Activated CD8-positive, alpha-beta T cell treated with anti-CD3 and anti-CD28 coated beads, Interleukin-2, amount 10 ng/mL, durations not matched to agents 7 days and 5 days (primary cell): ENCODE measurements around the gene COL6A5. TPM values are rescaled to one million over a fixed set of nuclear protein-coding genes. Genes with fewer than 3 reads are reported as not detected.

Source experiments
- ATAC-seq: fragments of 150-1000 bp; cut with Tn5 transposase; one replicate; pipeline ENCODE4 v1.10.0; 2021; ENCODE audit warnings: moderate library complexity
- CTCF ChIA-PET: fragments of 350-600 bp; sonication (Branson Sonifier 250); formaldehyde crosslinking; loops from one replicate; lab custom pipeline; 2021; ENCODE audit warnings: antibody characterized with exemption; lab: Charles Lee
- POLR2A ChIA-PET: fragments of 350-600 bp; sonication (Branson Sonifier 250); formaldehyde crosslinking; loops from one replicate; lab custom pipeline; 2021; ENCODE audit warnings: antibody characterized with exemption; lab: Charles Lee
- DNase-seq: peaks from one replicate; pipeline ENCODE4 v3.0.0-alpha.2; 2020
- H3K27ac Mint-ChIP-seq: one replicate; pipeline ENCODE4 v1.8.0; 2021; ENCODE audit warnings: mild to moderate bottlenecking, mixed read lengths
- H3K27me3 Mint-ChIP-seq: one replicate; pipeline ENCODE4 v1.8.0; 2021; ENCODE audit warnings: low read depth, mixed read lengths
- H3K36me3 Mint-ChIP-seq: one replicate; pipeline ENCODE4 v1.8.0; 2021; ENCODE audit warnings: low read depth, mixed read lengths
- H3K4me1 Mint-ChIP-seq: one replicate; pipeline ENCODE4 v1.8.0; 2021; ENCODE audit warnings: low read depth, mixed read lengths
- H3K4me3 Mint-ChIP-seq: one replicate; pipeline ENCODE4 v1.8.0; 2021; ENCODE audit warnings: mild to moderate bottlenecking, mixed read lengths
- H3K9me3 Mint-ChIP-seq: one replicate; pipeline ENCODE4 v1.8.0; 2022; ENCODE audit warnings: mixed read lengths; ENCODE audit not compliant: insufficient read depth
- total RNA-seq, 2 experiments: library from RNA; stranded (reverse); gene quantifications; one replicate each; pipeline ENCODE4 v1.2.3, GENCODE V29; 2021

COL6A5 gene
- total RNA-seq, 2 experiments from 2014 or later, result not detected

GRCh38 chr3:130462089-130462488 is 116.6 kb downstream of the COL6A5 start:
- POLR2A ChIA-PET, result no interaction called here
- CTCF ChIA-PET, result no interaction called here
- Mint-ChIP-seq H3K4me3 (no peak overlapping the region), H3K36me3 (no peaks in the 10 kb centered on the region), H3K27me3 (peaks cover 9% of the 10 kb centered on the region), H3K9me3 (no peaks in the 10 kb centered on the region), H3K27ac (no peak overlapping the region), H3K4me1 (no peaks in the 10 kb centered on the region)
- ATAC-seq (no peak), DNase-seq (no peak)

DNA sequence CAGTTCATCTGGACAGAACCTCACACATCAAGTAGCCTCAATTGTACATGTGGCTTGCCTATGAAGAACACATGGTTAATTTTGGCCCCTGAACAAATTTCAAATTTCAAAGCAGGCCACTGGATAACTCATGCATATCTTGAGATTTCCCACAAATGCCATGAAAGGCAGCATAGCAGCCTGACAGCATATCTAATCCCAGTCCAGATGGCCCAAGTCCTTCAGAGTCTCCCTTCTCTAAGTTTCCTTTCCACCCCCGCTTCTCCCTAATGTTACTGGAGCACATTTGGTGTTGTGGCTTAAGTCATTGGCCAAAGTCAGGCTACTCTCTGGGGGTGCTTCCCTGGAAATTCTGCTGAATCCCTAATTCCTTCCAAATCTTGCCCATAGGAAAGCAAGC is 117.7 kb downstream of the COL6A5 start:
- no peak overlapping the region for H3K4me3 Mint-ChIP-seq
- H3K27ac Mint-ChIP-seq, result no peak overlapping the region
- POLR2A ChIA-PET, result no interaction called here
- ATAC-seq (no peak), DNase-seq (no peak)
- CTCF ChIA-PET, result no interaction called here
- no peaks in the 10 kb centered on the region for H3K4me1 Mint-ChIP-seq
- H3K27me3 Mint-ChIP-seq, result peaks cover 6% of the 10 kb centered on the region
- no peaks in the 10 kb centered on the region for H3K9me3 Mint-ChIP-seq
- H3K36me3 Mint-ChIP-seq, result no peaks in the 10 kb centered on the region

GRCh38 chr3:130465521-130465920 is 120.0 kb downstream of the COL6A5 start:
- Mint-ChIP-seq H3K9me3 (no peaks in the 10 kb centered on the region), H3K27me3 (peaks cover 9% of the 10 kb centered on the region), H3K4me1 (no peaks in the 10 kb centered on the region), H3K27ac (no peak overlapping the region), H3K36me3 (no peaks in the 10 kb centered on the region), H3K4me3 (no peak overlapping the region)
- DNase-seq, result no peak
- no peak for ATAC-seq
- POLR2A ChIA-PET, result no interaction called here
- CTCF ChIA-PET, result no interaction called here

GRCh38 chr3:130468311-130468710 is 122.8 kb downstream of the COL6A5 start:
- no peak for ATAC-seq
- Mint-ChIP-seq H3K27me3 (peaks cover 11% of the 10 kb centered on the region), H3K36me3 (no peaks in the 10 kb centered on the region), H3K27ac (no peak overlapping the region), H3K9me3 (no peaks in the 10 kb centered on the region), H3K4me1 (no peaks in the 10 kb centered on the region), H3K4me3 (no peak overlapping the region)
- ChIA-PET POLR2A (no interaction called here), CTCF (no interaction called here)
- no peak for DNase-seq

GRCh38 chr3:130470126-130470525 is 124.7 kb downstream of the COL6A5 start:
- ChIA-PET CTCF (no interaction called here), POLR2A (no interaction called here)
- Mint-ChIP-seq H3K9me3 (no peaks in the 10 kb centered on the region), H3K36me3 (no peaks in the 10 kb centered on the region), H3K4me3 (no peak overlapping the region), H3K27ac (no peak overlapping the region), H3K4me1 (no peaks in the 10 kb centered on the region), H3K27me3 (peaks cover 11% of the 10 kb centered on the region)
- ATAC-seq, result no peak
- no peak for DNase-seq

GRCh38 chr3:130473416-130473815 is 127.9 kb downstream of the COL6A5 start:
- Mint-ChIP-seq H3K9me3 (no peaks in the 10 kb centered on the region), H3K36me3 (no peaks in the 10 kb centered on the region), H3K4me3 (no peak overlapping the region), H3K27ac (no peak overlapping the region), H3K27me3 (peaks cover 10% of the 10 kb centered on the region), H3K4me1 (no peaks in the 10 kb centered on the region)
- DNase-seq (no peak), ATAC-seq (no peak)
- POLR2A ChIA-PET, result no interaction called here
- CTCF ChIA-PET, result no interaction called here

DNA sequence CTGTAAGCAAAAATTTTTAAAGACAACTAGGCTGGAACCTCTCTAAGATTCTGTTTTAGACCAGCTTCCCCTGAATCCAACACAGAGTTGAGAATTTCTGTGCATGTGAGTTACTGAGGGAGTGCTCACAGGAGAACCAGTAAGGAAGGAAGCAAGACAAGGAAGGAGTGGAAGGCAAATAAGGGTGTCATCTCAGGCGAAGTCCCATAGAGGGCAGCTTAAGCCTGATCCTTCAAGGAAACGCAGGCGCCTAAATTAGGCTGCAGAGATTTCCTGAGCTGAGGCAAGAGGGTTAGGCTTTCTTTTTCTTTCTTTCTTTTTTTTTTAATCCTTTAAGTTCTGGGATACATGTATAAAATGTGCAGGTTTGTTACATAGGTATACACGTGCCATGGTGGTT is 135.3 kb downstream of the COL6A5 start:
- Mint-ChIP-seq H3K4me1 (no peaks in the 10 kb centered on the region), H3K9me3 (no peaks in the 10 kb centered on the region), H3K4me3 (no peak overlapping the region), H3K27me3 (no peaks in the 10 kb centered on the region), H3K27ac (no peak overlapping the region), H3K36me3 (no peaks in the 10 kb centered on the region)
- no peak for DNase-seq
- ChIA-PET POLR2A (no interaction called here), CTCF (no interaction called here)
- no peak for ATAC-seq

- POLR2A ChIA-PET, result no interaction called here
- DNase-seq, result no peak
Observed at GRCh38 chr3:130488288-130488687, 142.8 kb downstream of the COL6A5 start.

DNA sequence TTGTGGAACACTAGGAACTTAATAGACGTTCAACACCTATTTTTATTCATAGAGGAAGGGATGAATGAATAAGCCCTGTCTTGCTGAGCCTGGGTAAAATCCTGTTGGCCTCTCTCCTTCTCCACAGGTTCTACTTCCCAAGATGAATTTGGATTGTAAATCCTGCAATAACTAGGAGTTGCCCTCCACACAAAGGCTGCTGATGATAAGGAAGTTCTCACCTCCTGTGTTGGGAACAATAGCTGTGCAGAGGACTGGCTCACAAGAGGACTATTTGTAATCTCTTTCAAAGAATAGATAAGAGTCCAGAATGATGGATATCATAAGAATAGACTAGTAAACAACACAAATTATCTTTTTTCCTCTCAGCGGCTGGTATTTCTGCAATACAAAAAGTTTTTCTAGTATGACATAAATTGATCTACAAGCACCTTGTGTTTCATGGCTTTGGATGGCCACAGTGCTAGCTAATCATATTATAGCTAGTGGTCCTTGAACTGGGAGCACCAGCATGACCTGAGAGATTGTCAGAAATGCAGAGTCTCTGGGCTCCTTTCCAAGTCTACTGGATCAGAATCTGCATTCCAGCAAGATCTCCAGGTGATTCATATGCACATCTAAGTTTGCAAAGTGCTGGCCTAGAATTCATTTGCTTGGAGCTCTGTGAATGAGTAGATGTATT is 143.4 kb downstream of the COL6A5 start:
- Mint-ChIP-seq H3K4me1 (no peaks in the 10 kb centered on the region), H3K27ac (no peak overlapping the region), H3K4me3 (no peak overlapping the region), H3K9me3 (no peaks in the 10 kb centered on the region), H3K27me3 (no peaks in the 10 kb centered on the region), H3K36me3 (no peaks in the 10 kb centered on the region)
- DNase-seq, result no peak
- ChIA-PET POLR2A (no interaction called here), CTCF (no interaction called here)
- ATAC-seq, result no peak

More at GRCh38 chr3:130488288-130488687, 142.8 kb downstream of the COL6A5 start:
- Mint-ChIP-seq H3K27me3 (no peaks in the 10 kb centered on the region), H3K9me3 (no peaks in the 10 kb centered on the region), H3K4me3 (no peak overlapping the region), H3K4me1 (no peaks in the 10 kb centered on the region), H3K27ac (no peak overlapping the region), H3K36me3 (no peaks in the 10 kb centered on the region)
- no peak for ATAC-seq
- CTCF ChIA-PET, result no interaction called here

DNA sequence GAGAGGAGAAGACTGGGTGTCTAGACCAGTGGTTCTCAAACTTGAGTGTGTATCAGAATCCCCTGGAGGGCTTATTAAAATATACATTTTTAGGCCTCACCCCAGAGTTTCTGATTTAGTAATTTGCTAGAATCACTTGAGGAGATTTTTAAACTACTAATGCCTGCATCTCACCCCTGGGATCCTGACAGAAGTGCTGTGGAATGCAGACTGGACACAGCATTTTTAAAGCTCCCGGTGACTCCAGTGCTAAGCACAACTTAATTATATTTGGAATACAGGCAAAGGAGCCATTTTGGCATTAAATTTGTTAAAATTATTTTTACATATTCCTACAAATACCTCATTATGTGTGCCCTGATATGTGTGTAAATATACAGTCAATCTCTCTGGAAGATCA is 144.8 kb downstream of the COL6A5 start:
- CTCF ChIA-PET, result no interaction called here
- ATAC-seq (no peak), DNase-seq (no peak)
- Mint-ChIP-seq H3K9me3 (no peaks in the 10 kb centered on the region), H3K36me3 (no peaks in the 10 kb centered on the region), H3K4me3 (no peak overlapping the region), H3K27ac (no peak overlapping the region), H3K27me3 (no peaks in the 10 kb centered on the region), H3K4me1 (no peaks in the 10 kb centered on the region)
- POLR2A ChIA-PET, result no interaction called here

GRCh38 chr3:130491431-130491830 is 146.0 kb downstream of the COL6A5 start:
- Mint-ChIP-seq H3K27ac (no peak overlapping the region), H3K9me3 (no peaks in the 10 kb centered on the region), H3K4me3 (no peak overlapping the region), H3K36me3 (no peaks in the 10 kb centered on the region), H3K27me3 (no peaks in the 10 kb centered on the region), H3K4me1 (no peaks in the 10 kb centered on the region)
- ChIA-PET CTCF (no interaction called here), POLR2A (no interaction called here)
- ATAC-seq, result no peak
- DNase-seq, result no peak

- no peak overlapping the region for H3K27ac Mint-ChIP-seq
- no peaks in the 10 kb centered on the region for H3K4me1 Mint-ChIP-seq
- no peaks in the 10 kb centered on the region for H3K9me3 Mint-ChIP-seq
- H3K27me3 Mint-ChIP-seq, result peaks cover 6% of the 10 kb centered on the region
- H3K4me3 Mint-ChIP-seq, result no peak overlapping the region
- ATAC-seq, result no peak
- ChIA-PET POLR2A (no interaction called here), CTCF (no interaction called here)
- H3K36me3 Mint-ChIP-seq, result no peaks in the 10 kb centered on the region
- DNase-seq, result no peak
Observed at GRCh38 chr3:130504701-130505100, 159.2 kb downstream of the COL6A5 start.

DNA sequence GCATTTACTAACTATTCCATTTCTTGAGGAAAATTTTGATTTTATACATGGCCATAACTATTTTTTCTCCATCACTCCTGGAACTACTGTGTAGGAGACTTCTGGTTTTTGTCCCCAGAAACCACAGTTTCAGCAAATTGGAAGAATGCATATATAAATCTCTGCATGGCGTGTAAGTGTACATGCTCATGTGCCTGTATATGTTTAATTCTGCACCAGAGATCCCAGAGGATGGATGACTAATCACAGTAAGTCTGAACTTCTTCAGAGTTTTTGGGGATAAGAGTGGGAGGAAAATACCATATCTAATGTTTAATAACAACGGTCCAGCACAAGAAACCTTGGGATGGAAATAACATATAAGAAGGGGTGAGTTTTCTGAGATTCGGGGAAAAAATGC is 160.6 kb downstream of the COL6A5 start:
- Mint-ChIP-seq H3K4me3 (no peak overlapping the region), H3K4me1 (no peaks in the 10 kb centered on the region), H3K36me3 (no peaks in the 10 kb centered on the region), H3K27ac (no peak overlapping the region), H3K27me3 (peaks cover 5% of the 10 kb centered on the region), H3K9me3 (no peaks in the 10 kb centered on the region)
- CTCF ChIA-PET, result no interaction called here
- POLR2A ChIA-PET, result no interaction called here
- ATAC-seq (no peak), DNase-seq (no peak)
